ENCODE measurements around the gene FLT4.

- TF ChIP-seq CTCF (optimal IDR thresholded peaks at IDR 0.05 in 1 of 3, IDR thresholded peaks at IDR 0.05 in 1 of 3, conservative IDR thresholded peaks at IDR 0.05 in 1 of 3; ENCODE audit: extremely low read depth in 1 of 3, insufficient read depth in 2 of 3, low read length in 3 of 3) (no peak), EZH2 (IDR thresholded peaks at IDR 0.05; ENCODE audit: low read length) (no peak)
Measured at GRCh38 chr5:180623844-180624243, 25.6 kb downstream of the FLT4 start.
